ENCODE results near the gene TRIM65.

TRIM65 gene

DNA sequence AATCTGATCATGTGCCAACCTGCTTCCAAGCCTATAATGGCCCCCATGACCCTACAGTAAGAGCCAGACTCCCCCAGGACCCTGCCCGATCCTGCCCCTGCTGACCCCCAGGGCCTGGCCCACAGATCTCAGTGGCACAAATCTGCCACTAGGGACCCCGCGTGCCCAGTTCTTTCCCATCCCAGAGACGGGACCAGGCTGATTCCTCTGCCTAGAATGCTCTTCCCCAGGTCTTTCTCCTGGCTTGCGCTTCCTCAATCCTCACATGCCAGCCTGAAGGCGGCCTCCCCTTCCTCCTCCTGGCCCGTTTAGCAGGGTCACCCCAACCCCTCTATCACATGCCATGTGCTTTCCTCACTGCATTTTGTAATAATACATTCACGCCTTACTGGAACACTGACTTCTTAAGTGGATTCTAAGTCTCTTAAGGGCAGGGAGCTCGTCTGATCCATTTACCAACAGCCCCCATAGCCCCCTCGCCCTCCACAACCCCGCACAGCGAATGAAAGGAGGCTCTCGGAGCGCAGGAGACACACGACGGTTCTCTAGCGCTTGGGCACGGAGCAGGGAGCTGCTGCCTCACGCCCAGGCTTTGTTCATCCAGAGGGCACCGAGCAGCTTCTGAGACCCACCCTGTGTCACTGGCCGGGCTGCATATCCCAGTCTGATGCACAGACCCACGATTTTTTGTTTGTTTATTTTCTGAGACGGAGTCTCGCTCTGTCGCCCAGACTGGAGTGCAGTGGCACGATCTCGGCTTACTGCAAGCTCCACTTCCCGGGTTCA is 1.2 kb downstream of the TRIM65 start:
- DNase-seq, result peak; percentile 56

DNA sequence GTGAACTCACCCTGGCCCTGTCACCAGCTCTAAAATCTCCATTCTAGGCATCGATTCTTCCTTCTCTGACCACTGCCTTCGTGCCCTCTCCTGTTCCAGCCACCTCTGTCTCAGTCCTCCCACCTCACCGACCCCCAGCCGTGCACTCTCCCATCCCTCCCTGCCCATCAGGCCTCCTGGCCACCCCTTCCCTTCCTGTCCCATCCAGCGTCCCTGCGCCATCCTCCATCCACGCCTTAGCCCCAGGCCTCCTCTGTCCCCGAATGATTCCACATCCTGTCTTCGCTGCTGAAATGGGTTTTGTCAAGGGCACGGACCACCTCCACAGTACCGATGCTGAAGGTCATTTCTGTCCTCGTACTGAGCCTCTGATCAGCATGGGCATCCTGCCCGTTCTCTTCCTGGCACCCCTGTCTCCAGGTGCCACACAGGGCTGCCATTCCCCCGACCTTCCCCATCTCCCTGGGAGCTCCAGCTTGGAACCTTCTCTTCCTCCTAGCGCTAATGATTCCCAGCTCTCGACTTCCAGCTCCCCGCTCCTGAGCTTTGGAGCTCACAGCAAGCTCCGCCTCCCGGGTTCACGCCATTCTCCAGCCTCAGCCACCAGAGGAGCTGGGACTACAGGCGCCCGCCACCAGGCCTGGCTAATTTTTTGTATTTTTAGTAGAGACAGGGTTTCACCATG is 2.6 kb downstream of the TRIM65 start:
- no peak for DNase-seq

DNA sequence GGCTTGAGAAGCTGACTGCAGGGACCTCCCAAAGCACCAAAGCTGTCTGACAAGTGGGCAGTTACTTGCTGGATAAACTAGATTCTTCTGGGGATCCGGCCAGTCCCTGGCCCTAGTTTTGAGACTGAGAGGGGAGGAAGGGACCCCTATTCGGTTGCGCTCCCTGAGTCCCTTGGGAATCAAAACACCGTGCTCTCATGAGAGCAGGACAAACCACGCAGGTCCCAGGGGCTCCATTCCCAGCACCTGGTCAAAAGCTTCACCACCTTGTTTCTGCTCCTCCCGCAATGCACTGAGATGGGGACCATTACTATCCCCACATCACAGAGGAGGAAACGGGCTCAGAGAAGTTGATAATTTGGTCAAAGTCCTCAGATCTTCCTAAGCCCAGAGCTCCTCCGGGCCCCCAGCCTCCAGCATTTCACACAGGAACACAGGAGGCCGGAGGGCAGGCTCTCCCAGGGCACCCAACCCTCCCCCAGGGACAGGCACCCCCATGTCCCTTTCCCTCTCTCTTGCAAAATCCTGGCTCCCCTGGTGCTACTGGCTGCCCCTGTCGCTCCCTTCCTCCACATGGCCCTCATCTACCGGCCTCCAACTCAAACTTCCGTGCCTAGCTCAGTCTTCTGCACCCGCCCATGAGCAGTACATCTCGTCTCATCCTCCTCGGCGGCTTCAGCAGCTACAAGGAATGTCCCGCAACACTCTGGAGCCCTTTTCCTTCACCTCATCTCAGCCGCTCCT is 3.3 kb downstream of the TRIM65 start:
- DNase-seq, result no peak

DNA sequence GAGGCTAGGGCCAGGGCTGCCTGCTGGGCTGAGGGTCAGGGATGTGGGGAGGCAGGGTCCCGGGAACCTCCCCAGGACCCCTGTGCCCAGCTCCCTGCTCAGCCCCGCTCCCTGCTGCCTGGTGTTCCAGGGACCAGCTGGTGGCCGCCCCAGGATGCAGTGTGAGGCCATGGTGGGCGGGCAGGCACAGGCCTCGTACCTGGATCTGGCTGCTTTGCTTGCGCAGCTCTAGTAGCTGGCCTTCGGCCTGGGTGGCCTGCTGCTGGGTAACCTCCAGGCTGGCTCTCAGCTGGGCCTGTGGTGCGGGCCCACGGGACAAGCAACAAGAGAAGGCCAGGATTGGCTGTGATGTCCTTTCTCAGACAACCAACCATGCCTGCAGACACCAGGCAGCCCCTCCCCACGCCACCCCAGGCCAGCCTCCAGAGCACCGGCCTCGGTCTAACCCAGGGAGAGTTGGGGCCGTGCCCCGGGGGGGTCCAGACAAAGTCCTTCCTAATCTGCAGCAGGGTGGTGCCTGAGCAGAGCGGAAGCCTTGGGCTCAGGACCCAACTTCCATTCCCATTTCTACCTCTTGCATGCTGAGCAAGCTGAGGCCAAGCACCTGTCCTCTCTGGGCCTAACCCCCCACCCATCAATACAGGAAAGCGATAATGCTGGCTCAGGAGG is 4.1 kb downstream of the TRIM65 start:
- no peak for DNase-seq

DNA sequence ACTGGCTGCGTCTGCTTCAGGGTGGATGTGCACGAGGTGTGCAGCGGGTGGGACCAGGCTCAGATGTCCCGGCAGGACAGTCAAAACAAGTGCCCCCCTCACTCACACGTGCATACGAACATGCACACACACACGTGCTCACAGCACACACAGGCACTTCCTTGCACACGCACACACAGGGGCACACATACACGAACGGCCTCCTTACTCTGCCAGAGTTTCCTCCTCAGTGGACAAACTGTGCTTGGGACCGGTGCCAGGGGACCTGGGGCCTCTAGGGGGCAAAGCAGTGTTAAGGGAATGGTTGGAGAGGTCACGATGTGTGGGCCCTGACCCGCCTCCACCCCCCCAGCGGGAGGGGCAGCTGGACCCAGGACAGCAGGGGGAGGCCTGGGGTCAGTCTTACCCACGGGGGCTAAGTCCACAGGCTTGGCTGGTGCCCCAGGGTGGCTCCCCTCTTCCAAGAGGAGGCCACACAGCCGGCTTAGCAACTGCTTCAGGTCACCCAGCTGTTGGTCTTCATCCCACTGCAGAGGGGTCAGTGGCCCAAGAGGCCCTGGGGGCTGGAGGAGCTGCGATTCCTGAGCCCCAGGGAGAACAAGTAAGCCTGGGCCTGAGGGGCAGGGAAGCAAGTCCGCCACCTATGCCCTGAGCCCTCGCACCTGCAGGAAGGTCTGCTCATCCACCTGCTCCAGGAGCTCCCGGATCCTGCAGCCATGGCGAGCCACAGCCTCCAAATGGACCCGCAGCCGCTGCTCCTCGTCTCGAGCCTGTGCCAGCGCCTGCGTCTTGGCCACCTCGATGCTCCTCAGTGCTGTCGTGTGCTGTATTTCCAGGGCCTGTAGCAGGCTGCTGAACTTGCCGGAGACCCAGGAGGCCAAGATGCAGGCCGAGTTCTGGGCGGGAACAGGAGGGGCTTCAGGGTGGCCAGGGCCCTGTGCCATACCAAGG is 4.9 kb downstream of the TRIM65 start:
- no peak for DNase-seq

DNA sequence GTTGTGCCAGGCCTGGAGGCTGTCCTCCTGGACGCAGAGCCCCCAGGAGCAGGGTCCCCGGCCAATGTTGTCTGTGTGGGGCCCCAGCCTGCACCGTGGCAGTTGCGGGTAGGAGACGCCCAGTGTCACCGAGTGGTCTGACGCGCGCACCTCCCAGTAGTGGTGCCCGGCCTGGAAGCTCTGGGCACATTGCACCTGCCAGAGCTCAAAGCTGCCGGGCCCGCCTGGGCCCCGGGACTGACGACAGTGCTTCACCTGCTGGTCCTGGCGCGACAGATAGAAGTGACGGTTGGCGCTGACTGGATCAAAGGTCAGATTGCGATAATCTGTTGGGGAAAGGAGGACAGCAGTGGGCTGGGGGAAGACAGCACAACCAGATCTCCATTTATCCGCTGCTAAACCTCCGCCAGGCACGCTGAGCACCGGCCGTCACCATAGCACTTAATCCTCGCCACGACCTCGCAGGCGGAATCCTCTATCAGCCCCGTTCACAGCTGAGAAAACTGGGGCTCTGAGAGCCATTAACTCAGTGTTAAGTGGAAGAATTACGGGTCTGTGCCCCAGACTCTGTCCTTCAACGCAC is 5.6 kb downstream of the TRIM65 start:
- no peak for DNase-seq

DNA sequence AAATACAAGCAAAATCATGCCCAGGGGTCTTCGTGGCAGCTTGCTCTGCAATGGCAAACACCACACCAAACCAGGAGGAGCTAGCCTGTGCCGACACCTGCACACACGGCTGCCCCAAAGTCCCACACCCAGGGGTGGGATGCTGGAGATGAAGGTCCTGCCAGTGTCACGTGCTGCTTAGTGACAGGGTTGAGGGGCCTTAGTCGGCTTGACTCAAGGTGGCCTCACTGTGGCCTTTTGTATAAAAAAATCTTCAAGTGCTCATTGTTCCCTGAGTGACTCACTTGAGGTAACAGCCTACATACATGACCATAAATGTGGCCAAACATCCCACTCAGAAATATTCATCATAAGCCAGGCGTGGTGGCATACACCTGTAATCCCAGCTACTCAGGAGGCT is 7.3 kb downstream of the TRIM65 start:
- no peak for DNase-seq

DNA sequence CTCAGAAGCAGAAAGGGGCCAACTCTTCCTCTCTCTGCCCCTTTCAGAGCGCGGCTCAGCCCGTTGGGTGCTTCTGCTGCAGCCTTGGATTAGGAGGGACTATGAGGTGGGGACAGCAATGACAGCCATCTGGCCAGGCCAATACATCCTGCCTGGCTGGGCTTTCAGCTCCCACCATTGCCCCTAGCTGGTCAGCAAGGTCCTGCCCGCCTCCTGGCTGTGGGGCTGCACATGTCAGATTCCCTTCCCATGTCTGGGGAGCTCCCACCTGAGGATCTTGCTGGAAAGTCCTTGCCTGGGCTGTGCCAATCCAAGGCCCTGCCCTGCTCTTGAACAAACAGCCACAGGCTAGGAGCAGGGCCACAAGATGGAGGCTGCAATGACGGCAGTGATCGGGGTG is 8.3 kb downstream of the TRIM65 start:
- DNase-seq, result no peak

DNA sequence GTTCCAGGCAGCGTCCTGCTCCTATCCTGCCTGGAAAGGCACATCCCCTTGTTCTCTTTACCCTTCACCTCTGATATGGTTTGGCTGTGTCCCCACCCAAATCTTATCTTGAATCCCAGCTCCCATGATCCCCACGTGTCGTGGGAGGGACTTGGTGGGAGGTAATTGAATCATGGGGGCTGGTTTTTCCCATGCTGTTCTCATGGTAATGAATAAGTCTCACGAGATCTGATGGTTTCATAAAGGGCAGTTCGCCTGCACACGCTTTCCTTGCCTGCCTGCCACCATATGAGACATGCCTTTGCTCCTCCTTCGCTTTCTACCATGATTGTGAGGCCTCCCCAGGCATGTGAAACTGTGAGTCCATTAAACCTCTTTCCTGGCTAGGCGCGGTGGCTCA is 10.9 kb downstream of the TRIM65 start:
- DNase-seq, result peak; percentile 1

DNA sequence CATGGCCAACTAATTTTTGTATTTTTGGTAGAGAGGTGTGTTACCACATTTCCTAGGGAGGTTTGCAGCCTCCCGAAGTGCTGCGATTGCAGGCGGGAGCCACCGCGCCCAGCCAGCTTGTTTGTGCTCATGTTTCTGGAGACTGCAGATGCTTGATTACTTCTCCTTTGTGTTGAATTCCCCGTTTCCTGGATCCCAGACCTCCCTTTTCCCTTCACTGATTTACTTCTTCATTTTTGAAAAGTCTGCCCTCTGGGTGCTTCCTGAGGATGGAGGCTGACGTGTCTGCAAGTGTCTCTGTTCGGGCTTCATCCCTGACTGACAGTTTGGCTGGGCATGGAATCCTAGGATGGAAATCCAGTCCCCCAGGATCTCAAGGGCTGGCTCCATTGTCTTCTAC is 11.3 kb downstream of the TRIM65 start:
- DNase-seq, result peak; percentile 2

DNA sequence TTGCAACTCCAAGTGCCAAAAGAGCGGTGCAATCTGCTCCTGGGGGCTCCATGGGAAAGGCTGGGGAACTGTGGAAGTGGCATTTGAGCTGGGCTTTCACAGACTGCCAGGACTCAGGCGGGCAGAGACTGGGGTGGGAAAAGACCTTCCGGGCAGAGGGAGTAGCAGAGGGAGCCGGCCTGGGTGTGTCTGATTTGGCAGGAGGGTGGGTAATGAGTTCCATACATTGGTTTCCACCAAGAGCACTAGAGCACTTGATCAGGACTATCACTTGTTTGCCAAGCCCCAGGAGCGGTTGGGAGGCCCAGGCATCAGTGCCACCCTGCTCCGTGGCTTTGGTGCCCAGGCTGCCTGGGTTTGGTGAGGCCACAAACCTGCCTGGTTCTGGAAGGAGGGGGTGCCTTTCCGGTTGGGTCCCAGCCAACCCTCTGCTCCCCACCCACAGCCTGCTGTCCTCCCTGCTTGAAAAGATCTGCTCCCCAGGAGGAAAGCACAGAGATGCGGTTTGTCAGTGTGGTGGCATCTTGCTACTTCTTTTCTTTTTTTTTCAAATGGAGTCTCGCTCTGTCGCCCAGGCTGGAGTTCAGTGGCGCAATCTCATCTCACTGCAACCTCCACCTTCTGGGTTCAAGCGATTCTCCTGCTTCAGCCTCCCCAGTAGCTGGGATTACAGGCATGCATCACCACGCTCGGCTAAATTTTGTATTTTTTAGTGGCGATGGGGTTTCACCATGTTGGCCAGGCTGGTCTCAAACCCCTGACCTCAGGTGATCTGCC is 14.9 kb downstream of the TRIM65 start:
- peak; percentile 1 for DNase-seq

DNA sequence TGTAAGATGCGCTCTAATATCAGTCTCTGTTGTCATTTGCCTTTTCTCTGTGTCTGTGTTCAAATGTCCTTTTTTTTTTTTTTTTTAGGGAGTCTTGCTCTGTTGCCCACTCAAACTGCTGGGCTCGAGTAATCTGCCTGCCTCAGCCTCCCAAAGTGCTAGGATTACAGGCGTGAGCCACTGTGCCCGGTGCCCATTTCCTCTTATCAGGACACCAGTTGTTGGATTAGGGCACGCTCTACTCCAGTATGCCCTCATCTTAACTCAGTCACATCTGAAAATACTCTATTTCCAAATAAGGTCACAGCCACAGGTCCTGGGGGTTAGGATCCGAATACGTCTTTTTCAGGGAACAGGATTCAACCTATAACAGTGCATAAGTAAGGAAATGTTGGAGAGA is 16.5 kb downstream of the TRIM65 start:
- no peak for DNase-seq

DNA sequence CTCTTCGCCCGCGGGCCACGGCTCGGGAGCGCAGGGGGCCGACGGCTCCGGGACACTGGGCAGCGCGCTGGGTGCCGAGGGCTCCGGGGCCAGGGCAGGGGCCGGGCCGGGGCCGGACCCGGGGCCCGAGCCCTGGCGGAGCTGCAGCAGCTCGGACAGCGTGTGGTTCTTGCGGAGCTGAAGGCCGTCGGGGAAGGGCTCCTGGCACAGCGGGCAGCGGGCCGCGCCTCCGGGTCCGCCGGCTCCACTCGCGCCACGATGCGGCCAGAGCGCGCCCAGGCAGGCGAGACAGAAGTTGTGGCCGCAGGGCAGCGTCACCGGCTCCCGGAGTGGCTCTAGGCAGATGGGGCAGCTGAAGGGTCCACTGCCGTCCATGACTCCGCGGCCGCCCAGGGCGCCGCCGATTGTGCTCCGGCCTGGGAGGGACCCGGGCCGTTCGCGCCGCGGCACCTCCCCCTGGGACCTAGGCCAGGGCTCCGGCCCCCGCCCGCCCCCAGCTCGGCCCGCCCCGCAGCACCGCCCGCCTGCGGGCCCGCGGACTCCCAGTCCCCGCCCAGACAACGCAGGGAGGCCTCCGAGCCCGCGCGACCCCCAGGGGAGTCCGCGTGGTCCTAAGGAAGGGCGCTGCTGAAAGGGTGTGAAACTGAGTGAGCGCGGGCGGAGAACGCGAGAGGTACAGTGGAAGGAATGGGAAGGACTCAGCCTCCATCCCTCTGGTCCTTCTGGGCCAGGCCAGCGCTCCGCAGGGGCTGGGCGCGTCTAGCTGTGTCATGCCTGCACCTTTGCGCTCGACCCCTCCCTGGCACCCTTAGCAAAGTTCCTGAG is 18.4 kb downstream of the TRIM65 start, which contains the start of gene TRIM47:
Gene TRIM47, minus strand, starts transcription at position 408 of the 825 bp plus-strand sequence. Its CDS starts 33 bp downstream, at position 375.
- peak; percentile 94 for DNase-seq

DNA sequence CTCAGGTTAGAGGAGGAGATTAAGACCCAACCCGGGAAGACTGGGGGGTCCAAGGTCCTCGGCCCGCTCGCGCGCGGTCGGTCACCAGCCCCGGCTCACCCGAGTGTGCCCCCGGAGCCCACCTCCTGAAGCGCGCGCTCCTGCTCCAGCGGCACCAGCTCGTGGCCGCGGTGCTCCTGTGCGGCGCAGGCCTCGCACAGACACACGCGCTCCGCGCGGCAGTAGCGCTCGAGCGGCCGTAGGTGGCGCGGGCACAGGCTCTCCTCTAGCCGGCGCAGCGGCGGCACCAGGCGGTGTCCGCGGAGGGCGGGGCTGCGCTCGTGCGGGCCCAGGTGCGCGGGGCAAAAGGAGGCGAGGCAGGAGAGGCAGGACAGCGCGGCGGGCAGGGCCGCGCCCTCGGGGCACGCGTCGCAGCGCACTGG is 19.0 kb downstream of the TRIM65 start:
- DNase-seq, result peak; percentile 76

DNA sequence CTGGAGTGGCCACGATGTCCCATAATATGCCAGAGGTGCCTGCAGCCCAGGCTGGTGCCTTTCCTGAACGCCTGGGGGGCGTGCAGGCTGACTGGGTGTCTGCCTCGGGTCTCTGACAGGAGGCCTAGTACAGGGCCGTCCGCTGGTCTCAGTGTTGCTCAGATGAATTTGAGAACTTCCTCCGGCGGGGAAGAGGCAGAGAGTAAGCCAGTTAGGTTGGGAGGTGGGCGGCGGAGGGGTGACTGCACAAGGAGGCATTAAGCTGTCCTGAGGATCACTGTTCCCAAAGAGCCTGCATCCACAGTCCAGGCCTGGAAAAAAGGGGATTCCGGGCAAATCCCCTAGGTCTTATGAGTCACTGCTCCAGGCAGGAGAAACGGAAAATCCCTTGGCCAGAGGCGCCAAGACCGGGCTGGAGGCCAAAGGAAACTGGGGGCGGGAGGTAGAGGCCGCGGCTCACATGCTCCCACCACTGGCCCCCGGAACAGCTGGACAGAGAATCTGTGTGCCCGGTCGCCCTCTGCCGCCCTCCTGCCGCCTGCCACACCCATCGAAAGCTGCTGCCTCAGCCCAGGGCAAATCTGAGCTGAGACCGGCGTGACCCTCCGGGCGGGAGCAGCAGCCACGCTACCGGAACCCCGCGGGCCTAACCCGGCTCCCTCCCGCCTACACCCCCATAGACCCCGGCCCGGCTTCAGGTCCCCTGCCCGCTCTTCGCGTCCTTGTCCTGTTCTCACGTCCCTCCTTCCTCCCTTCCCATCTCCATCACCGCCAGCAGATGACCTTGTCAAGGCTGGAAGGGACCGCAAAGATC is 19.6 kb downstream of the TRIM65 start:
- peak; percentile 87 for DNase-seq

DNA sequence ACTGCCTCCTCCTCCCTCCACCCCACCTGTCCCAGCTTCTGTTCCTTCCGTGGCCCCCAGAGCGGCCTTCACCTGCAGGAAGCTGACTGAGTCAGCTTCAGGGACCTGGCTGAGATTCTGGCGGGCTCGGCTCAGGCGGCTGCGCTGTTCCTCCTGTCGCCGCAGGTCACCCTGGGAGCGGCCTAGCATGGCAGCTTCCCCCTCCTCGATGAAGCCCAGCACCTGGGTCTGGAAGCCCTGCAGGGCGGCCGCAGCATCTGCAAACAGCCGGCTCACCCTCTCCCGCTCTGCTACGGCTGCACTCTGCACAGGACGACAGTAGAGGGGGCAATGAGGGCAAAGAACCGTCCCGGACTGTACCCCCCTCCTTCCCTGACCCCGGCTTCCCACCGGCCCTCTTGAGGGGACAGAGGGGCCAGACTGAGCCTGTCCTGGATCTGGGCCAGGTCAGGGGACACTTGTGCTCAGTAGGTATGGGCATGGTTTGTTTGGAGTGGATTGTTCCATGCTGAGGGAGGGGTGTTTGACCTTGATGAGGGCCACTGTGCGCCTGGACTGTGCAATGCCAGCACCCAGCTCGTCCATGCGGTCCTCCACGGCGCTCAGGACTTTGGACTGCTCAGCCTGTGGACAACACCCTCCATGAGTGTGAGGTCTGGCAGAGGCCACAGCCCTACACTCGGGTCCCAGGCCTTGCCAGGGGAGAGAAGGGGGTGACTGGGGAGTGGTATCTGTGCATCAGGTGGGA is 20.4 kb downstream of the TRIM65 start:
- DNase-seq, result peak; percentile 97

DNA sequence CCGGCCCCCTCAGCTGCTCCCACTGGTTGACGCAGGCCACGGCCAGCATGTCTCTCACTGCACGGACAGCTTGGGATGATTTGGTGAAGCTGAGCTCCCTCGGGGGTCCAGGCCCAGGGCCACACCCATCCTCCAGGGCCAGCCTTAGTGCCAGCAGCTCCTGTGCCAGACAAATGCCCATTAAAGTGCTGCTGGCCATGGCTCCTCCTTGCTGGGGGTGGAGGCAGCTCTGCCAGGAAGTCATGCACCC is 20.9 kb downstream of the TRIM65 start:
- DNase-seq, result no peak

DNA sequence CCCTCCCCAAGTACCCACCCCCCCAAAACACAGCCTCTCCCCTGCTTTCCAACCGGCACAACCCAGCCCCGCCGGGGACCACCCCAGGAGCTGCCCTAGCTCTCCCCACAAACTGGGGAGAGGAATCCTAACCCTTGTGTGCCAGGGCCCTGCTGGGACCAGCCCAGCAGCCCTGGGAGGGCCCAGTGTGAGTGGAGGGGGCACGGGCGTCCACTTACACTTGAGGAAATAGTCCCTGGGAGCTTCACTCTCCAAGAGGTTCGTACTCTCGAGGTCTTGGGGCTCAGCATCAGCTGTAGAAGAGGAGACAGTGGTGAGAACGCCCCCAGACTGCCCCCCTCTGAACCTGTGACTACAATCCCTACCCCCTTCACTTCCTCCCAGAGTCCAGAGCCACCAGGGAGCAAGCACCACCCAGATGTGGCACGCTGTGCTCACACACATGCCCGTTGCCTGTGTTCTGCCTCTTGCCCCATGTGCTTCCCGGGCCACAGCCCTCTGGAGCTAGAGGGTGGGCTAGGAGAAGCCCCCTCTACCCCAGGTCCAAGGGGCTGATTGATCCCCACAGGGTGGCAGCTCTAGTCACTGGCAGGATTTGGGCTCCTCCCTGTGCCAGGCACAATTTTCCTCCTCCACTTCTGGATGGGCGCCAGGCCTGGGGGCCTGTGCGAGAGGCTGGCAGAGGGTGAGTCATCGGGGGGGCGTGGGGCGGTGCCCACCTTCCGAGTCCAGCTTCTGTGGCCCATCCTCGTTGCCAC is 21.4 kb downstream of the TRIM65 start:
- DNase-seq, result peak; percentile 31
